ENCODE measurements around the gene CLIC3.
A peak's percentile ranks its signal among the peaks of the same experiment; 100 is the strongest.
"Not testable (repeated sequence)": the region's sequence is repeated elsewhere in the genome, so short reads cannot be mapped to it uniquely, and the experiment has no call there.

CLIC3 gene

GRCh38 chr9:136996361-136997292 is at the start of gene CLIC3:
Gene CLIC3, minus strand, starts transcription at chr9:136996568. Its CDS starts 25 bp downstream, at chr9:136996543.
- peak; percentile 38 for DNase-seq

GRCh38 chr9:137045294-137046087 is 49.1 kb upstream of the CLIC3 start:
- no peak for DNase-seq

DNA sequence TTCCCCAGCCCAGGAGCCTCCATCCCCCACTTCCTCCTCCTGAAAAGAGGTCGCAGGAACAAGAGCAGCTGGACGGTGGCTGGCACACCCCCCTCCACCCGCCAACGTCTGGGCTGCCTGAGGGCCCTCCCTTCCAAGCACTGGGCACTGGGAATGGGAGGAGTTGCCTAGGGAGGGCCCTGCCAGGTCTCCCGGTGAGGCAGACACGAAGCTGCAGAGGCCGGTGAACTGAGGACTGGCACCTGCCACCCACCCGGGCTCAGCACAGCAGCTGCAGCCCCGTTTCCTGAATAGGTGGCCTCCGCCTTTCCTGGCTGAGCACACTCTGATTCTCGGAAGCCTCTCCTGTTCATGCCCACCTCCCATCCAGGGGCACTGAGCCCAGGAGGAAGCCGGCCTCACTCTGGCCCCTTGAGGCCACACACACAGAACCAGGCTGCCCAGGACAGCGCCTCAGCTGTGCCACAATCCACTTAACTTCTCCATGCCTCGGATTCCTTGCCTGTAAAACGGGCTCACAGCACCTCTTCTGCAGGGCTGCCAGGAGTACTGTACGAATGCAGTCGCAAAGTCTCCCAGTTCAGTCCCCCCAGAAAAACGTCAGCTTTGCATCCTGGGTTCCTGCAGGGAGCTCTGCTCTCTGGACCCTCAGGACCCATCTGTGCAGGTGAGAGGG is 48.3 kb upstream of the CLIC3 start:
- DNase-seq, result no peak

GRCh38 chr9:137044037-137044436 is 47.7 kb upstream of the CLIC3 start:
- DNase-seq, result no peak

- no peak for DNase-seq
These were observed 46.7 kb upstream of the CLIC3 start for GRCh38 chr9:137042751-137043727.

DNA sequence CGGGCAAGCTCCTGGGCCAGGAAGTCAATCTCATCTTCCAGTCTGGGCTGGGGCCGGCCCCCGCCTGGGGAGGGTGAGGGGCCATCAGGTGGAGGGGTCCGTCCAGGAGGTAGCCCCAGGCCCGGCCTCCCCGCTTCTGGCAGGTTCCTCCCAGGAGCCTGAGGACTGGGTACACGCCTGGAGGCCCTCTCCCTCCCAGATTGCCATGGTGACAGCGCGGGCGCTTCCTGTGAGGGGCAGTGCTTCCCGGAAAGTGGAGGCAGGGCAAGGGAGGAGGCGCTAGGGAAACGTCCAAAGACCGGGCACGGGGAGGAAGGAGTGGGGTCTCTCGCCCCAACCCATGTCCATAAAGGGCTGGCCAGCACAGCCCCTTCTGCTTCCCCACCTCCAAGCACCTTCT is 44.8 kb upstream of the CLIC3 start:
- no peak for DNase-seq

DNA sequence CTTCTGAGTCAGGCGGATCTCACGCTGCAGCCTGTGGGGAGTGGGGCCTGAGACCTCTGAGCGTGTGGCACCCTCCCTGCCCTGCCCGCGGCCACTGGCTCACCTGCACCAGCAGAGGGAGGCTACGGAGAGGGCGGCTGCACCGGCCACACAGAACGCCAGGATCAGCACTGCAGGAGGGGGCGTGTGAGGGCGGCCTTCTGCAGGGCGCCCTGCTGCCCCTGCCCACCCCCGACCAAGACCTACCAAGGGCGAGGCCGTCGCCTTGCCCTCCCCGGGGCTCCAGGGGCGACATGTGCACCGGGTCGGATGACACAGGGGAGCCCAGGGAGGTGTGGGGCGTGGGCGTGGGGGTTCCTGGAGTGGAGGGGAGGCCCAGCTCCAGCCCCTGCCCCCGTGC is 44.2 kb upstream of the CLIC3 start:
- DNase-seq, result no peak

- no peak for DNase-seq
These were observed 43.4 kb upstream of the CLIC3 start for GRCh38 chr9:137039611-137040366.

- no peak for DNase-seq
These were observed 42.5 kb upstream of the CLIC3 start for GRCh38 chr9:137038916-137039315.

GRCh38 chr9:137037483-137037882 is 41.1 kb upstream of the CLIC3 start:
- peak; percentile 34 for DNase-seq

DNA sequence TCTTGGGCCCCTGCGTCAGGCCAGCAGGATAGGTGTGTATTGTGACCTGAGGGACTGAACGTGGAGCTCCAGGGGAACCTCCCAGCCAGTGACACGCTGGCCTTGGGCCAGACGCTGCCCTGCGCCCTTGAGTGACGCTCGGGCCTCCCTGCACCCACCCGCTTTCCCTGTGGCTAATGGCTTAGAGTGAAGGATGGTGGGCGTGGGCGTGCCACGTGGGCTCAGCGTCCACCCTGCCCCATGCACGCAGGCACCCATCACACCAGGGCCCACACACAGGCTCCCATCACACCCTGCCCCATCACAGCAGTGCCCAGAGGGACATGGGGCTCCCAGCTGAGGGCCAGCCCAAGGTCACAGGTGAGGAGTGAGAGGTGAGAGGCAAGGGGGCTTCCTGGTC is 40.7 kb upstream of the CLIC3 start:
- no peak for DNase-seq

DNA sequence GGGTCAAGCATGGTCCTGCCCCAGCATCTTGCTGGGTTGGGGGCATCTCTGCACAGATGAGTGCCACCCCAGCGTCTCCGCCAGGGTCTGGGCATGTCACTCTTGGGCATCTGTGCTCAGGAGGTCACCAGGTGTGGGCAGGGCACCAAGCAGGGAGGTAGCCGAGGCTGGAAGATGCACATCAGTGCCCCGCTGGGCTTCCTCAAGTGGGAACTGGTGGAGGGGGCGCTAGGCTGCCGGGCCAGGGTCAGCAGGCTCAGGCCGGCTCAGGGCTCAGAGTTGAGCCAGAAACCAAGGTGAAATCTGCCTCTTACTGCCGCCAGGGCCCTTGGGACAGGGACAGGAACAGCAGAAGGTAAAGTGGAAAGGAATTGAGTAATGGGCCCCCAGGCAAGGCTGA is 39.6 kb upstream of the CLIC3 start:
- no peak for DNase-seq

GRCh38 chr9:137035507-137035834 is 39.1 kb upstream of the CLIC3 start:
- DNase-seq, result no peak

DNA sequence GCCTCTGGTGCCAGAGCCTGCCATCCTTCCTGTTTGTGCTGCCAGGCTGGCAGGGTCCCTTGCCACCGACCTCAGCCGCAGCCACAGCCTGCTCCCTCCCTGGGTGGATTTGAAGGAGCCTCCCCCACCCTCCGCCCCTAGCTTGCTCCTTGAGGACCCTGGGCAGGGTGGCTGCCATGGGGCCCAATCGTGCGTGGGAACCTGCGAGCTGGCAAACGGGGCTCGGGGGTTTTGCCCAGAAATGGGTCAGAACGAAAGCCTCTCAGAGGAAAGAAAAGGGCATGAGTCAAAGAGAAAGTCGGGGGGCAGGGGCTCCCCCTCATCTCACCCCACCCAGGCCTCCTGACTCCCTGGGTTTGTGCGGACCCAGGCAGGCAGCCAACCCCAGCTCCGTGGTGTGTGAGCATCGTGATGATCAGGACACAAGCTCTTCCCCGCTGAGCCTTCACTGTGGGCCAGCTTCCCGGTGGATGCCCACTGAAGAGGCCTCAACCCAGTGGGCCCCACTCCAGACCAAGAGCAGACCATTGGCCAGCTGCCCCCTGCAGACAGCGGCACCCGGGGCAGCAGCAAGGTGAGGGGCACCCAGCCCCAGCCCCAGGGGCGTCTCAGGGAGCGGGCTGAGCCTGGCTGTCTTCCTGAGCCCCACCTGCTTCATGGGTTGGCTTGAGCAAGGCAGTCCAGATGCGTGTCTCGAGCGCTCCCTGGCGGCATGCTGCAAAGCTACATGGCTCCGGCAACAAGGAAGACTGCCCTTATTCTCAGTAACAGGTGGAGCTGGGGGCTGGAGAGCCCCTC is 38.5 kb upstream of the CLIC3 start:
- peak; percentile 84 for DNase-seq

GRCh38 chr9:137034039-137034708 is 37.8 kb upstream of the CLIC3 start:
- DNase-seq, result no peak

DNA sequence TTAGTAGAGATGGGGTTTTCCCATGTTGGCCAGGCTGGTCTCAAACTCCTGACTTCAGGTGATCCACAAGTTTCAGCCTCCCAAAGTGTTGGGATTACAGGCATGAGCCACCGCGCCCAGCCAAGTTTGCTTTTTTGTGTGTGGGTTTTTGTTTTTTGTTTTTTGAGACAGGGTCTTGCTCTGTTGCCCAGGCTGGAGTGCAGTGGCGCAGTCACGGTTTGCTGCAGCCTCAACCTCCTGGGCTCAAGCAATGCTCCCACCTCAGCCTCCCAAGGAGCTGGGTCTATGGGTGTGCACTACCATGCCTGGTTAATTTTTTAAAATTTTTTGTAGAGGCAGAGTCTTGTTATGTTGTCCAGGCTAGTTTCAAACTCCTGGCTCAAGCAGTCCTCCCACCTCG is 37.1 kb upstream of the CLIC3 start:
- not testable (repeated sequence) for DNase-seq

DNA sequence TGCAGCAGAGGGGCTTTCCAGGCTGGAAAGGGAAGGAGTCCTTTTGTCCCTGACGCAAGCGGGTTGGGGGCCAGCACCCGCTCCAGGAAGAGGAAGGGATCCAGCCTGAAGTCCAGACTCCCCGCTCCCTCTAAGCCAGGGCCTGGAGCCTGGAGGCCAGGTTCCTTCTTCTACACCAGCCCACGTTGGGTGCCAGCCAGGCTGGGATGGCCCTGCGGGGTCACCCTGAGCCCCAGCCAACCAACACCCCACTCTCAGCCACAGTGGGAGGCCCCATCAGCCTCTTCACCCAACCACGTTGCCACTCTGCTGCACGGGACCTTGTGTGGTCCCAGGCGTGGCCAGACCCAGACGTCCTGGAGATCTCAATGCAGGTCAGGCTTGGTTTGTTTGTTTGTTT is 36.5 kb upstream of the CLIC3 start:
- no peak for DNase-seq

DNA sequence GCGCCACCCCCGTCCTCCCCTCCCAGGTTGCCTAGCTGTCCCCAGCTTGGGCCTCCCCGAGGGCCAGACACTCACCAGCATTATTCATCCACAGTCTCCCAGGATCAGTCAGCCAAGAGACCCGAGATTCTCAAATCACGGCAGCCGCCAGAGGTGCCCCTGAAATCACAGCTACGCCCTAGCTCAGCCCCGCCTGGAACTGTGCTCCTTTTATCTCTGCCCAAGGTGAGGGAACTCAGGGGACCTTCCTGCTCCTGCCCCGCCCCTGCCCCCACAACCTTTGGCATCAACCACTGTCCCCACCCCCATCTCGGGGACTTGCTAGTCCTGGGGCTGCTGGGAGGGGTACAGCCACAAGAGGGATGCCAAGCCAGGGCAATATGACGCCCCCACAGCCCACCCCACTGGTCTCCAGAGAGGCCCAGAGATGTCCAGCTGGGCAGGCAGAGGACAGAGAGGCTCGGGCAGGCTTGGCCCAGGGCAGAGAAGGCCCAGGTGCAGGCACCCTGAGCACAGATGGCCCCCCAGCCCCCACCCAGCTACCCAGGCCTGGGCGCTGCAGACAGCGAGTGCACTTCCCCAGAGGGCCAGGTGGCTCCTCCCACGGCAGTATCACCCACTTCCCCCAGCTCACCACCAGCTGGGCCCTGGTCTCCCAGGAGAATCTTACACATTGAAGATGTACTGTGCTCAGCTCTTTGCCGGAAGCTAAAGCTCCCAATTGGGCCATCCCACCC is 35.7 kb upstream of the CLIC3 start, which contains the start of gene FUT7:
Gene FUT7 (minus strand): TSS at position 185 of the 737 bp plus-strand sequence. CDS start 97 bp downstream, at position 88.
- DNase-seq, result no peak
